Lower leg skin (tissue), 4 donors: ENCODE results near the gene NDE1. TPM values are rescaled to one million over a fixed set of nuclear protein-coding genes. Genes with fewer than 3 reads are reported as not detected.

Source experiments
- DNase-seq, 2 donors: peaks; one replicate each; pipeline ENCODE4 v3.0.0-alpha.2; 2019; ENCODE audit warnings: low spot score in 2 of 2
- H3K4me3 ChIP-seq: fragments of 200-600 bp; sonication (generic); 2 replicates; pipeline ENCODE4 v1.5.1; 2017; ENCODE audit warnings: mild to moderate bottlenecking, low read depth; ENCODE audit not compliant: poor library complexity, severe bottlenecking
- CTCF ChIP-seq, 3 donors: fragments of 450-650 bp; IDR thresholded peaks; one replicate each; pipeline ENCODE4 v1.5.1; 2016; ENCODE audit warnings: antibody characterized with exemption in 3 of 3, mild to moderate bottlenecking in 3 of 3, moderate library complexity in 2 of 3
- POLR2A ChIP-seq, 2 donors: fragments of 450-650 bp; IDR thresholded peaks; one replicate each; pipeline ENCODE4 v1.6.1; 2016 to 2017; ENCODE audit warnings: antibody characterized with exemption in 2 of 2, mild to moderate bottlenecking in 1 of 2, moderate library complexity in 1 of 2
- WGBS, 2 donors: methylation state at CpG; one replicate each; pipeline ENCODE4 v1.1.5; 2018; 5-methylcytosine and 5-hydroxymethylcytosine counted together
- intact Hi-C: fragments of 100-400 bp; cut with DNase I; formaldehyde crosslinking; loops from one replicate; pipeline ENCODE4 v1.15.0; 2023; ENCODE audit warnings: low total_unique reads
- total RNA-seq, 4 donors: library from RNA; depleted of rRNA; stranded (reverse); fragments of >200 nt; gene quantifications; one replicate each; pipeline ENCODE4 v1.1.0, GENCODE V29; 2016

NDE1 gene
- total RNA-seq, 4 donors from 2014 or later, result 69.8 to 184 (median 85.1) TPM

- intact Hi-C loops, result no loop called here
- TF ChIP-seq CTCF (IDR thresholded peaks at IDR 0.05), result no peak
- TF ChIP-seq POLR2A (IDR thresholded peaks at IDR 0.05), result no peak
- no peak for DNase-seq
- WGBS, 2 donors, result 88 to 91% methylated on average over 22 to 23 of the region's 23 CpGs
- no peak overlapping the region for H3K4me3 ChIP-seq
Measured at GRCh38 chr16:15757630-15758251, 107.7 kb downstream of the NDE1 start.

- DNase-seq, result no peak
- H3K4me3 ChIP-seq, result no peak overlapping the region
- WGBS, 2 donors, result 90% methylated on average over 4 of the region's 4 CpGs
- intact Hi-C loops, result no loop called here
- TF ChIP-seq POLR2A (IDR thresholded peaks at IDR 0.05) (no peak), CTCF (IDR thresholded peaks at IDR 0.05) (no peak)
Measured at GRCh38 chr16:15759070-15759469, 109.0 kb downstream of the NDE1 start.

GRCh38 chr16:15760129-15760528, 110.1 kb downstream of the NDE1 start:
- H3K4me3 ChIP-seq, result no peak overlapping the region
- 83 to 89% methylated on average over 1 of the region's 1 CpG for WGBS, 2 donors
- intact Hi-C loops, result loop anchor here (10.0 kb wide), 1 partner anchor 65 kb away; no protein-coding TSS in a partner anchor
- DNase-seq, result no peak
- TF ChIP-seq POLR2A (IDR thresholded peaks at IDR 0.05) (no peak), CTCF (IDR thresholded peaks at IDR 0.05) (no peak)

- DNase-seq, result no peak
- H3K4me3 ChIP-seq, result no peak overlapping the region
- TF ChIP-seq CTCF (IDR thresholded peaks at IDR 0.05) (no peak), POLR2A (IDR thresholded peaks at IDR 0.05) (no peak)
- intact Hi-C loops, result loop anchor here (10.0 kb wide), 1 partner anchor 61 kb away; no protein-coding TSS in a partner anchor
- 44 to 52% methylated on average over 2 of the region's 2 CpGs for WGBS, 2 donors
Measured at GRCh38 chr16:15764112-15764511, 114.1 kb downstream of the NDE1 start.

- TF ChIP-seq CTCF (IDR thresholded peaks at IDR 0.05) (no peak), POLR2A (IDR thresholded peaks at IDR 0.05) (no peak)
- H3K4me3 ChIP-seq, result no peak overlapping the region
- no peak for DNase-seq
- intact Hi-C loops, result loop anchor here (5.0 to 10.0 kb wide), 2 partner anchors 60 to 362 kb away; no protein-coding TSS in a partner anchor
- 84 to 90% methylated on average over 4 of the region's 4 CpGs for whole genome bisulfite sequencing, 2 donors
Measured at GRCh38 chr16:15765116-15765515, 115.1 kb downstream of the NDE1 start.

- TF ChIP-seq POLR2A (IDR thresholded peaks at IDR 0.05) (no peak), CTCF (IDR thresholded peaks at IDR 0.05) (no peak)
- no peak for DNase-seq
- intact Hi-C loops, result loop anchor here (5.0 to 10.0 kb wide), 2 partner anchors 59 to 361 kb away; no protein-coding TSS in a partner anchor
- WGBS, 2 donors, result 38 to 46% methylated on average over 3 of the region's 3 CpGs
- H3K4me3 ChIP-seq, result no peak overlapping the region
Measured at GRCh38 chr16:15765880-15766279, 115.8 kb downstream of the NDE1 start.
